22Rv1 (cell line): ENCODE data around the gene ARF3.

Source experiments
- H3K27ac ChIP-seq: fragments of 450-650 bp; 2 replicates; pipeline ENCODE4 v1.5.1; 2017
- ZFX ChIP-seq: fragments of 450-650 bp; IDR thresholded peaks from 2 replicates; pipeline ENCODE4 v1.6.1; 2017; ENCODE audit warnings: antibody characterized with exemption, borderline replicate concordance
- TF ChIP-seq, protein P1 (sequence below): fragments of 450-650 bp; IDR thresholded peaks from 2 replicates; pipeline ENCODE4 v1.5.1; 2017; ENCODE audit warnings: mild to moderate bottlenecking

The ARF3 gene

DNA sequence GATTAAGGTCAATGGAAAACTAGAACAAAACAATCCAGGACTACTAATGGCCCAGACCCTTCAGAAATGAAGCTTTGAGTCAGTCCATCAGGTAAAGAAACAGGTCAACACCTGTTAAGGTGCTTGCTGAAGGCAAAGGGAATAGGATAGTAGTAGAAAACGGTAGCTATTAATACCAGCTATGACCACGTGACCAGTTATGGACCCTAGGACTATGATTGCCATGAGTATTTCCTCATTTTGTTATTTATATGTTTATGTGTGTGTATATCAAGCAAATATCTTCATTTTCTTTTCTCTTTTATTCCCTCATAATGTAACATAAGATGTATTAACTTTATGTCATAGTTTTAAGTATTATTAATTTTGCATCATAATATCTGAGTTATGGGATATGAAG, 57.6 kb downstream of the ARF3 start:
- TF ChIP-seq, protein P1, sequence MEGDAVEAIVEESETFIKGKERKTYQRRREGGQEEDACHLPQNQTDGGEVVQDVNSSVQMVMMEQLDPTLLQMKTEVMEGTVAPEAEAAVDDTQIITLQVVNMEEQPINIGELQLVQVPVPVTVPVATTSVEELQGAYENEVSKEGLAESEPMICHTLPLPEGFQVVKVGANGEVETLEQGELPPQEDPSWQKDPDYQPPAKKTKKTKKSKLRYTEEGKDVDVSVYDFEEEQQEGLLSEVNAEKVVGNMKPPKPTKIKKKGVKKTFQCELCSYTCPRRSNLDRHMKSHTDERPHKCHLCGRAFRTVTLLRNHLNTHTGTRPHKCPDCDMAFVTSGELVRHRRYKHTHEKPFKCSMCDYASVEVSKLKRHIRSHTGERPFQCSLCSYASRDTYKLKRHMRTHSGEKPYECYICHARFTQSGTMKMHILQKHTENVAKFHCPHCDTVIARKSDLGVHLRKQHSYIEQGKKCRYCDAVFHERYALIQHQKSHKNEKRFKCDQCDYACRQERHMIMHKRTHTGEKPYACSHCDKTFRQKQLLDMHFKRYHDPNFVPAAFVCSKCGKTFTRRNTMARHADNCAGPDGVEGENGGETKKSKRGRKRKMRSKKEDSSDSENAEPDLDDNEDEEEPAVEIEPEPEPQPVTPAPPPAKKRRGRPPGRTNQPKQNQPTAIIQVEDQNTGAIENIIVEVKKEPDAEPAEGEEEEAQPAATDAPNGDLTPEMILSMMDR, result no peak
- TF ChIP-seq ZFX, result no peak
- H3K27ac ChIP-seq, result no peak overlapping the region

DNA sequence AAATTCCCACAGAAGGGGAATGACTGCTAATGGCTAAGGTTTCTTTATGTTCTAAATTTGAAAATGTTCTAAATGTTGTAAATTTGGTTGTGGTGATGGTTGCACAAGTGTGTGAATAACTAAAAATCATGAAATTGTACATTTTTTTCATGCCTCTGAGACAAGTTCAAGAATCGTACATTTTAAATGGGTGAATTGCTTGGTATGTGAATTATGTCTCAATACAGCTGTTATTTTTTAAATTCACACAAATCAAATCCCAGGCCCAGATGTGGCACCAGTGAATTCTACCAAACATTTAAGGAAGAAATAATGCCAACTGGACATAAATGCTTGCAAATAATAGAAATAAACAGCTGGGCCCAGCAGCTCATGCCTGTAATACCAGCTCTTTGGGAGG, 63.0 kb downstream of the ARF3 start:
- H3K27ac ChIP-seq, result no peak overlapping the region
- TF ChIP-seq ZFX, result no peak
- TF ChIP-seq, protein P1, result no peak

DNA sequence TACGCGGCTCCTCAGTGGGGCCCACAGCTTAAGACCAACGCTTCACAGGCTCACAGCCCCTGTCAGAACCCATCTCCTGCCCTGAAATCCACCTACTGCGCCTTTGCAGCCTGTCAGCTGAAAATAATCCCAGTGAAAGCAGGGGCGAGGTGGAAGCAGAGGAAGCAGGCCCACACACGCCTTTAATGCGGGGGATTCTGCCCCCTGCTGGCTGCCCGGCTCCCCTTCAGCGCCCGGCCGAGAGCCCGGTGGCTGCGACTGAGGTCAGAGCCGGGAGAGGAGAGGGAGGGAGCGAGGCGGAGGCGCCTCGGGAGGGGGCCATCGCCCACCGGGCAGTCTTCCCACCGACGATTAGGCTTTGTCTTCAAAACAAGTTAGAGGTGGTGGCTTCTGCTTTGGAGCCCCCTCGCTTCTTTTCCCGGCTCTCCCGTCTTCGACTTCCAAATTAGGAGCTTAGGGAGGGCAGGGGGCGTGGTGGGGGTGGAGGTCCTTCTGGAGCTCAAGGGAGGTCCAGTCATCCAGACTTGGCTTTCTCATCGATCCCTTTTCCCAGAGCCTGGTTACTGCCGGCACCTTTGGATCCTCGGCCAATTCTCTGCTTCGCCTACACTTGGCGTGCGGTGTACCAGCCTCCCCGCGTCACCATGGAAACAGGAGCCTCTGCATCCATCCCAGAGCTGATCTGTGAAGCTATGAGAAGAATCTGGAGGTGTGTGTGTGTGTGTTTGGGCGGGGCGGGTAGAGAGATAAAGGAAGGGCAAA, 66.4 kb downstream of the ARF3 start:
- TF ChIP-seq ZFX, result no peak
- TF ChIP-seq, protein P1, result peak; percentile 100
- no peak overlapping the region for H3K27ac ChIP-seq

DNA sequence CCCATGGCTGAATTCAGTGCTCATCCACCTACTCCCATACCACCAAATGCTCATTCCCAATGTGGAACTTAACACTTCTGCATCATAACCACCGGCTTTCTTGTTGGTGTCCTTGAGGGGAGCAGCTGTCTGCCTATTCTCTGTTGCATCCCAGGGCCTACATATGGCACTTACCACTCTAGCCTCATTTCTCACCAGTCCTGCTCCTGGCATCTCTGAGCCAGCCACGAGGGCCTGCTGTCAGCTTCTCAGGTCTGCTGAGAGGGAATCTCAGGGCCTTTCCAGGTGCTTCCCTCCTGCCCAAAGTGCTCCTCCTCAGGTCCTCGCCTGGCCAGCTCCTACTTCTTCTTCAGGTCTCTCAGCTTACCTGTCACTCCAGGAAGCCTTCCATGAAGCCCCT, 67.6 kb downstream of the ARF3 start:
- no peak for TF ChIP-seq ZFX
- TF ChIP-seq, protein P1, result no peak

More for the DNA sequence above, 67.6 kb downstream of the ARF3 start:
- no peak overlapping the region for H3K27ac ChIP-seq
